Transverse colon (tissue), 4 donors: ENCODE results near the gene RAI1. TPM values are rescaled to one million over a fixed set of nuclear protein-coding genes. Genes with fewer than 3 reads are reported as not detected.
"Not testable (repeated sequence)": the region's sequence is repeated elsewhere in the genome, so short reads cannot be mapped to it uniquely, and the experiment has no call there.

ENCODE experiments used
- DNase-seq: peaks from one replicate; pipeline ENCODE4 v3.0.0-alpha.2; 2019
- H3K27ac ChIP-seq, 4 donors: fragments of 200-600 bp; sonication (generic); 2 replicates each; pipeline ENCODE4 v1.5.1; 2016 to 2018; ENCODE audit warnings: inconsistent platforms in 4 of 4
- H3K27me3 ChIP-seq: fragments of 200-600 bp; sonication (generic); 2 replicates; pipeline ENCODE4 v1.5.1; 2017; ENCODE audit warnings: inconsistent platforms
- H3K36me3 ChIP-seq, 4 donors: fragments of 200-600 bp; sonication (generic); 2 replicates each; pipeline ENCODE4 v1.5.1; 2017 to 2019; ENCODE audit warnings: inconsistent platforms in 4 of 4
- H3K4me1 ChIP-seq, 4 donors: fragments of 200-600 bp; sonication (generic); 2 replicates each; pipeline ENCODE4 v1.5.1; 2017 to 2020; ENCODE audit warnings: inconsistent platforms in 4 of 4
- H3K4me3 ChIP-seq, 4 donors: fragments of 200-600 bp; sonication (generic); 1 replicate in 1 of 4; 2 replicates in 3 of 4; pipeline versions ENCODE4 v1.5.1 to v1.6.1; 2017 to 2019; ENCODE audit warnings: inconsistent platforms in 4 of 4
- H3K9me3 ChIP-seq, 2 donors: fragments of 200-600 bp; sonication (generic); 2 replicates each; pipeline ENCODE4 v1.5.1; 2017 to 2019; ENCODE audit warnings: inconsistent platforms in 2 of 2
- CTCF ChIP-seq, 5 experiments: fragments of 200-600 bp in 3 of 5; fragments of 450-650 bp in 2 of 5; sonication (generic) in 3 of 5; IDR thresholded peaks; 1 replicate in 2 of 5; 2 replicates in 3 of 5; pipeline ENCODE4 v1.5.1; 2016 to 2017; ENCODE audit warnings: antibody characterized with exemption in 5 of 5, inconsistent platforms in 3 of 5, mild to moderate bottlenecking in 2 of 5, moderate library complexity in 1 of 5
- EP300 ChIP-seq: sonication (generic); formaldehyde crosslinking; IDR thresholded peaks from one replicate; pipeline ENCODE4 v1.6.1; 2017; ENCODE audit warnings: antibody characterized with exemption, low read depth
- POLR2A ChIP-seq: fragments of 450-650 bp; IDR thresholded peaks from one replicate; pipeline ENCODE4 v1.6.1; 2016; ENCODE audit warnings: antibody characterized with exemption, mild to moderate bottlenecking, moderate library complexity
- POLR2AphosphoS5 ChIP-seq, 3 donors: sonication (generic); formaldehyde crosslinking; IDR thresholded peaks; one replicate each; pipeline ENCODE4 v1.6.1; 2016; ENCODE audit warnings: antibody characterized with exemption in 3 of 3
- WGBS, 2 donors: methylation state at CpG; one replicate each; pipeline ENCODE4 v1.1.5; 2018; ENCODE audit warnings: low coverage in 1 of 2; 5-methylcytosine and 5-hydroxymethylcytosine counted together
- in situ Hi-C, 4 donors: fragments of 200-750 bp; cut with MboI; loops; one replicate each; pipeline versions ENCODE4 v1.15.0 to v1.15.1; 2017; ENCODE audit warnings: low sequenced_read_pairs in 3 of 4, low pct_ligation_motif_present in 1 of 4, low pct_unique_long_range_greater_than_20kb in 1 of 4
- intact Hi-C: fragments of 100-400 bp; cut with DNase I; formaldehyde crosslinking; loops from one replicate; pipeline ENCODE4 v1.15.1; 2023; ENCODE audit warnings: low total_unique reads
- total RNA-seq, 4 donors: library from RNA; depleted of rRNA; stranded (reverse); fragments of >200 nt; gene quantifications; one replicate each; pipeline ENCODE4 v1.1.0, GENCODE V29; 2016

Gene RAI1
- total RNA-seq, 4 donors from 2014 or later, result 14.1 to 163 (median 34.6) TPM

DNA sequence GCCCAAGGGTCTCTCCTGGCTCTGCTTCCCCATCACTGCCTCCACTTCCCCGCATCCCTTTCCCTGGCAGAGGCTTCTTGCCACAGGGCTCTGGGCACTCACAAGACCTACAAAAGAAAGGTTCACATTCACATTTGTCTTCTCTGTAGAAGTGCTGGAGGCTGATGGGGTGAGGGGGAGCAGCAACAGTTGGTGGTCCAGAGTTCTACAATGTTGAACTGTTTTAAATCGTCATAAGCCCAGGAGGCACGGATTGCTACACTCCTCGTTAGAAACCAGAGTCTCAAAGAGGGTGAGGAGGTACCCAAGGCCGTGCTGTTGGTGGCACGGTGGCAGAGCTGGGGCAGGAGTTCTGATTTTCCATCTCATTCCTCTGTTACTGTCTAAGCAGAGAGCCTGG, 5.8 kb upstream of the RAI1 start:
- H3K36me3 ChIP-seq, result no peaks in the 10 kb centered on the region
- TF ChIP-seq CTCF (IDR thresholded peaks at IDR 0.05), result no peak
- no peak for TF ChIP-seq POLR2A
- TF ChIP-seq POLR2AphosphoS5 (IDR thresholded peaks at IDR 0.05), result no peak
- no peak for TF ChIP-seq EP300
- no peak overlapping the region for H3K4me3 ChIP-seq
- peaks cover 0 to 8% (median 2%) of the 10 kb centered on the region in 4 donors for H3K4me1 ChIP-seq
- in situ Hi-C loops, result loop anchor here (5.0 to 25.0 kb wide), 8 partner anchors 99 to 362 kb away; partner anchors contain the start of genes ATPAF2 (in 2 of the 4) and GID4 (in 2 of the 4)
- no peaks in the 10 kb centered on the region for H3K9me3 ChIP-seq
- H3K27ac ChIP-seq, result no peak overlapping the region
- 91% methylated on average over 6 of the region's 6 CpGs; no CpG with 5 or more reads in 1 of the 2 donors for WGBS, 2 donors
- H3K27me3 ChIP-seq, result no peaks in the 10 kb centered on the region
- no peak for DNase-seq
- intact Hi-C loops, result no loop called here

DNA sequence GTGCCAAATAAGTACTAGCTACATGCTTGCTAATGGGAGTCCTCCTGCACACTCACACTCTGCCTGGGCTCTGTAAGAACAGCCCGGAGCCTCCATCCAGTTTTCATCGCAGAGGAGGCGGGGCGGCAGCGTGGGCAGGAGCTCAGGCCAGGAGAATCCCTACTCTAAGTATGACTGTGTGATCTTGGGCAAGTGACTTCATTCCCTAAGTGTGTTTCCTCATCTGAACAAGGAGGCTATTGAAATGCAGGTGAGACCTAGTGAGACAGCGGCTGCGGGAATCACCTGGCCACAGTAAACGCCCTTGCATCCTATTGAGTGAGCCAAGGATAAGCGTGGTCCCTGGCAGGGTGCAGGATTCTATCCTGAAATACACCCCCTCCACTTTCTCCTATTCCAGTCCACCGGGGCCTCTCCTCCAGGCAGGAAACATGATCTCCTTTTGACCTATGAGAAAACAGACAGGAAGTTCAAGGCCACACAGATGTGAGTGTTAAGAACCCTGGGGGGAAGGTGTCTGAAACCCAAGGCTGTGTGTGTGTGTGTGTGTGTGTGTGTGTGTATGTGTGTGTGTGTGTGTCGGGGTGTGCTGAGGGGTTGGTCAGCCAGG, 5.2 kb upstream of the RAI1 start:
- Histone ChIP-seq H3K27me3 (no peaks in the 10 kb centered on the region), H3K4me3 (no peak overlapping the region), H3K4me1 (peaks cover 0 to 6% (median 1%) of the 10 kb centered on the region in 4 donors), H3K36me3 (no peaks in the 10 kb centered on the region), H3K27ac (no peak overlapping the region), H3K9me3 (no peaks in the 10 kb centered on the region)
- WGBS, 2 donors, result 54% methylated on average over 11 of the region's 11 CpGs; no CpG with 5 or more reads in 1 of the 2 donors
- TF ChIP-seq EP300, result no peak
- no peak for TF ChIP-seq POLR2AphosphoS5 (IDR thresholded peaks at IDR 0.05)
- TF ChIP-seq POLR2A, result no peak
- TF ChIP-seq CTCF (IDR thresholded peaks at IDR 0.05), result no peak
- no peak for DNase-seq
- intact Hi-C loops (no loop called here), in situ Hi-C loops (loop anchor here (5.0 to 25.0 kb wide), 8 partner anchors 99 to 361 kb away; partner anchors contain the start of genes ATPAF2 (in 2 of the 4) and GID4 (in 2 of the 4))

DNA sequence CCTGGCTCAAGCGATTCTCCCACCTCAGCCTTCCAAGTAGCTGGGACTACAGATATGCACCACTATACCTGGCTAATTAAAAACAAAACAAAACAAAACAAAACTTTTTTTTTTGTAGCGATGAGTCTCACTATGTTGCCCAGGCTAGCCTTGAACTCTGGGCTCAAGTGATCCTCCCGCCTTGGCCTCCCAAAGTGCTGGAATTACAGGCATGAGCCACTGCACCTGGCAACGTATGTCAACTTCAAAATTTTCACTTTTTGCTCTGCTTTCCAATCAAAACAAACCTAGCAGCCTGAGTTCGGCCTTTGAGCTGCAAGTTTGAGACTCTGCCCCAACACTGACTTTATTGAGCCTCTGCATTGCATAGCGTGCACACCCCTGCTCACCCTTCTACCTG, 4.5 kb upstream of the RAI1 start:
- H3K9me3 ChIP-seq, result no peaks in the 10 kb centered on the region
- TF ChIP-seq EP300 (no peak), CTCF (IDR thresholded peaks at IDR 0.05) (no peak), POLR2AphosphoS5 (IDR thresholded peaks at IDR 0.05) (no peak), POLR2A (no peak)
- WGBS, 2 donors, result 80 to 88% methylated on average over 2 to 6 of the region's 6 CpGs
- in situ Hi-C loops, result loop anchor here (5.0 to 25.0 kb wide), 8 partner anchors 98 to 361 kb away; partner anchors contain the start of genes ATPAF2 (in 2 of the 4) and GID4 (in 2 of the 4)
- no peak for DNase-seq
- intact Hi-C loops, result no loop called here
- no peak overlapping the region for H3K27ac ChIP-seq
- H3K4me3 ChIP-seq, result no peak overlapping the region
- H3K4me1 ChIP-seq, result peaks cover 0 to 3% (median 0%) of the 10 kb centered on the region in 4 donors
- H3K36me3 ChIP-seq, result no peaks in the 10 kb centered on the region
- no peaks in the 10 kb centered on the region for H3K27me3 ChIP-seq

DNA sequence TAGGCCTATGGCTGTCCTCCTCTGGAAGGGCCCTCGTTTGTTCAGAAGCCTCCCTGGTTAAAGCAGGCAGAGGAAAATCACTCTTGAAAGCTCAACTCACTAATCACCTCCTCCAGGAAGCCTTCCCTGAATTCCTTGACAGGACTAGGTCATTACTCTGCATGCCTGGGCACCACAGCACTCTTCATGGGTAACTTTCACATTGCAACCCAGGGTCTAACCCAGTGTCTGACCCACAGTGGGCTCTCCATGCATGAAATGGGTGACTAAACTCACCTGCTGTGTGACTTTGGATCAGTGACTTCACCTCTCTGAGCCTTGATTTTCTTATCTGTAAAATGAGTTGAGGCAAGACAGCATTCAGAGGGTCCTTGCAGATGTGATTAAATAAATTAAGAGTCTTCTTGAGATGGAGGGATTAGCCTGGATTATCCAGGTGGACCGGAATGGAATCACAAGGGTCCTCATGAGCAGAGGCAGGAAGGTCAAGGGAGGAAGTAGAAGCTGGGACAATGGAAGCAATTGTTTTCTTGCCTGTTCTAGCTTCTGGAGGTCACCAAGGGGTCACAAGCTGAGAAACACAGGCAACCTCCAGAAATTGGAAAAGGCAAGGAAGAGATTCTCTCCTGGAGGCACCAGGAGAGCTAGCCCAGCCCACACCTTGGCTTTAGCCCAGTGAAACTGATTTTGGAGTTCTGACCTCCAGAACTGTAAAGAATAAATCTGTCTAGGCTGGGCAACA, 3.8 kb upstream of the RAI1 start:
- intact Hi-C loops (no loop called here), in situ Hi-C loops (loop anchor here (5.0 to 25.0 kb wide), 8 partner anchors 97 to 360 kb away; partner anchors contain the start of genes ATPAF2 (in 2 of the 4) and GID4 (in 2 of the 4))
- Histone ChIP-seq H3K27me3 (no peaks in the 10 kb centered on the region), H3K36me3 (no peaks in the 10 kb centered on the region), H3K9me3 (no peaks in the 10 kb centered on the region), H3K4me1 (peaks cover 0 to 3% (median 0%) of the 10 kb centered on the region in 4 donors), H3K27ac (no peak overlapping the region), H3K4me3 (no peak overlapping the region)
- no peak for DNase-seq
- no peak for TF ChIP-seq EP300
- TF ChIP-seq POLR2A, result no peak
- no peak for TF ChIP-seq CTCF (IDR thresholded peaks at IDR 0.05)
- TF ChIP-seq POLR2AphosphoS5 (IDR thresholded peaks at IDR 0.05), result no peak
- WGBS, 2 donors, result 71 to 78% methylated on average over 1 to 2 of the region's 2 CpGs

DNA sequence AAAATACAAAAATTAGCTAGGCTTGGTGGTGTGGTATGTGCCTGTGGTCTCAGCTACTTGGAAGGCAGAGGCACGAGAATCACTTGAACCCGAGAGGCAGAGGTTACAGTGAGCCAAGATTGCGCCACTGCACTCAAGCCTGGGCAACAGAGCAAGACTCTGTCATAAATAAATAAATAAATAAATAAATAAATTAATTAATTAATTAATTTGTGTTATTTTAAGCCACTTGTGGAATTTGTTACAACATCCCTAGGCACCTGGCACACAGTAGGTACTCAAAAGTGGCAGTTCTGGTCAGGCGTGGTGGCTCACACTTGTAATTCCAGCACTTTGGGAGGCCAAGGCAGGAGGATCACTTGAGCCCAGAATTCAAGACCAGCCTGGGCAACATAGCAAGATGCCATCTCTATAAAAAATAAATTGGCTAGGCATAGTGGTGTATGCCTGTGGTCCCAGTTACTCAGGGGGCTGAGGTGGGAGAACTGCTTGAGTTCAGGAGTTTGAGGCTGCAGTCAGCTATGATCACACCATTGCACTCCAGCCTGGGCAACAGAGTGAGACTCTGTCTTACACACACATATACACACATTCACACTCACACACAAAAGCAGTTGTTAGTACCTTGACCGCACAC, 3.1 kb upstream of the RAI1 start:
- H3K9me3 ChIP-seq, H3K4me3 ChIP-seq, H3K27me3 ChIP-seq, H3K36me3 ChIP-seq, H3K4me1 ChIP-seq, H3K27ac ChIP-seq, DNase-seq, intact Hi-C loops: not testable (repeated sequence)
- in situ Hi-C loops, result loop anchor here (5.0 to 25.0 kb wide), 8 partner anchors 97 to 359 kb away; partner anchors contain the start of genes ATPAF2 (in 2 of the 4) and GID4 (in 2 of the 4)
- 84 to 93% methylated on average over 3 to 5 of the region's 5 CpGs for WGBS, 2 donors
